HG03045 (cell line): ENCODE data around the gene MRPS24.
"Not testable (repeated sequence)": the region's sequence is repeated elsewhere in the genome, so short reads cannot be mapped to it uniquely, and the experiment has no call there.

Source experiments
- ATAC-seq: cut with Tn5 transposase; IDR thresholded peaks from one replicate; pipeline ENCODE4 v1.9.1; 2021; ENCODE audit warnings: mild to moderate bottlenecking, moderate library complexity; ENCODE audit not compliant: unreplicated experiment

The MRPS24 gene

GRCh38 chr7:43843296-43843695 lies 26.0 kb downstream of the MRPS24 start:
- no peak for ATAC-seq

- no peak for ATAC-seq
Measured at GRCh38 chr7:43838201-43838658, 31.1 kb downstream of the MRPS24 start.

- no peak for ATAC-seq
Measured at GRCh38 chr7:43834463-43835251, 34.7 kb downstream of the MRPS24 start.

- ATAC-seq: not testable (repeated sequence)
Measured at GRCh38 chr7:43830917-43831316, 38.4 kb downstream of the MRPS24 start.

- no peak for ATAC-seq
Measured at GRCh38 chr7:43825391-43825808, 43.9 kb downstream of the MRPS24 start.

GRCh38 chr7:43824963-43825362 lies 44.4 kb downstream of the MRPS24 start:
- no peak for ATAC-seq

GRCh38 chr7:43824513-43824912 lies 44.8 kb downstream of the MRPS24 start:
- ATAC-seq: not testable (repeated sequence)

- ATAC-seq: no peak
Measured at GRCh38 chr7:43823941-43824340, 45.4 kb downstream of the MRPS24 start.

- ATAC-seq: not testable (repeated sequence)
Measured at GRCh38 chr7:43823425-43823824, 45.9 kb downstream of the MRPS24 start.
